HEK293T (cell line): ENCODE measurements around the gene KRTAP9-4.
"Not testable (repeated sequence)": the region's sequence is repeated elsewhere in the genome, so short reads cannot be mapped to it uniquely, and the experiment has no call there.

Experiments
- CTCF ChIA-PET: fragments of 350-600 bp; formaldehyde crosslinking; extraction: SDS; loops from one replicate; lab custom pipeline; 2021; ENCODE audit warnings: antibody characterized with exemption, inconsistent platforms; lab: Yijun Ruan, JAX
- POLR2A ChIA-PET: fragments of 350-600 bp; formaldehyde crosslinking; extraction: SDS; loops from one replicate; lab custom pipeline; 2020; ENCODE audit warnings: antibody characterized with exemption, inconsistent platforms; lab: Yijun Ruan, JAX
- DNase-seq: peaks from one replicate; pipeline ENCODE4 v3.0.0; 2012; ENCODE audit warnings: mixed read lengths; ENCODE audit errors: extremely low spot score
- ARNT ChIP-seq: fragments of 450-650 bp; IDR thresholded peaks from 2 replicates; pipeline ENCODE4 v1.6.1; 2017; ENCODE audit warnings: mild to moderate bottlenecking
- BHLHE40 ChIP-seq: fragments of 450-650 bp; IDR thresholded peaks from 2 replicates; pipeline ENCODE4 v1.6.1; 2016; ENCODE audit warnings: mild to moderate bottlenecking, moderate library complexity, borderline replicate concordance
- CTBP1 ChIP-seq: fragments of 450-650 bp; IDR thresholded peaks from 2 replicates; pipeline ENCODE4 v1.6.1; 2016; ENCODE audit warnings: borderline replicate concordance
- ELF4 ChIP-seq: fragments of 450-650 bp; IDR thresholded peaks from 2 replicates; pipeline ENCODE4 v1.6.1; 2017; ENCODE audit warnings: antibody characterized with exemption
- FOXA1 ChIP-seq: fragments of 450-650 bp; IDR thresholded peaks from 2 replicates; pipeline ENCODE4 v1.6.1; 2016; ENCODE audit warnings: mild to moderate bottlenecking
- FOXK2 ChIP-seq: fragments of 450-650 bp; IDR thresholded peaks from 2 replicates; pipeline ENCODE4 v1.6.1; 2016; ENCODE audit warnings: mild to moderate bottlenecking
- FOXM1 ChIP-seq: fragments of 450-650 bp; IDR thresholded peaks from 2 replicates; pipeline ENCODE4 v1.6.1; 2017; ENCODE audit warnings: mild to moderate bottlenecking, borderline replicate concordance
- HDGF ChIP-seq: fragments of 450-650 bp; IDR thresholded peaks from 2 replicates; pipeline ENCODE4 v1.6.1; 2017; ENCODE audit warnings: antibody characterized with exemption, borderline replicate concordance
- L3MBTL2 ChIP-seq: fragments of 450-650 bp; conservative IDR thresholded peaks from 2 replicates; pipeline ENCODE4 v1.6.1; 2016; ENCODE audit warnings: mild to moderate bottlenecking
- LEF1 ChIP-seq: fragments of 450-650 bp; IDR thresholded peaks from 2 replicates; pipeline ENCODE4 v1.6.1; 2017; ENCODE audit warnings: mild to moderate bottlenecking, borderline replicate concordance
- NFRKB ChIP-seq: fragments of 450-650 bp; IDR thresholded peaks from 2 replicates; pipeline ENCODE4 v1.6.1; 2016; ENCODE audit warnings: mild to moderate bottlenecking, moderate library complexity
- PKNOX1 ChIP-seq: fragments of 450-650 bp; IDR thresholded peaks from 2 replicates; pipeline ENCODE4 v1.6.1; 2016
- SP1 ChIP-seq: fragments of 450-650 bp; IDR thresholded peaks from 2 replicates; pipeline ENCODE4 v1.6.1; 2017
- SUZ12 ChIP-seq: fragments of 450-650 bp; IDR thresholded peaks from 2 replicates; pipeline ENCODE4 v1.6.1; 2016; ENCODE audit warnings: mild to moderate bottlenecking
- TARDBP ChIP-seq: fragments of 450-650 bp; IDR thresholded peaks from 2 replicates; pipeline ENCODE4 v1.6.1; 2016
- ZNF384 ChIP-seq: fragments of 450-650 bp; IDR thresholded peaks from 2 replicates; pipeline ENCODE4 v1.6.1; 2016

Gene KRTAP9-4

GRCh38 chr17:41264599-41264998 lies 15.1 kb downstream of the KRTAP9-4 start:
- no peak for DNase-seq
- ChIA-PET POLR2A (no interaction called here), CTCF (interaction anchor here (0.6 kb wide), 1 partner anchor 92 kb away, joined by 3 read pairs; no protein-coding TSS in a partner anchor)
- TF ChIP-seq LEF1: no peak
- no peak for TF ChIP-seq FOXM1
- no peak for TF ChIP-seq FOXK2

- CTCF ChIA-PET: no interaction called here
Measured at GRCh38 chr17:41265078-41265477, 15.6 kb downstream of the KRTAP9-4 start, which contains the start of gene KRTAP9-6. Gene KRTAP9-6 (plus strand): TSS chr17:41265378. CDS start chr17:41265378, 0 bp downstream.

GRCh38 chr17:41267711-41268110 lies 18.2 kb downstream of the KRTAP9-4 start:
- CTCF ChIA-PET: no interaction called here
- TF ChIP-seq TARDBP: no peak
- TF ChIP-seq SUZ12: no peak
- TF ChIP-seq FOXK2: no peak
- no peak for TF ChIP-seq ELF4
- no peak for TF ChIP-seq BHLHE40
- TF ChIP-seq FOXA1: no peak
- no peak for TF ChIP-seq L3MBTL2
- TF ChIP-seq LEF1: no peak
- no peak for TF ChIP-seq ARNT
- no peak for TF ChIP-seq HDGF
- no peak for TF ChIP-seq FOXM1
- TF ChIP-seq NFRKB: no peak
- TF ChIP-seq ZNF384: no peak
- no peak for DNase-seq
- POLR2A ChIA-PET: no interaction called here

More at GRCh38 chr17:41265078-41265477, 15.6 kb downstream of the KRTAP9-4 start, which contains the start of gene KRTAP9-6:
- TF ChIP-seq PKNOX1: no peak
- TF ChIP-seq ZNF384: no peak
- TF ChIP-seq BHLHE40: no peak
- no peak for TF ChIP-seq LEF1
- TF ChIP-seq SP1: no peak
- no peak for TF ChIP-seq CTBP1
- TF ChIP-seq SUZ12: no peak
- no peak for TF ChIP-seq NFRKB
- no peak for TF ChIP-seq HDGF
- no peak for TF ChIP-seq FOXA1
- TF ChIP-seq FOXK2: no peak
- TF ChIP-seq ARNT: no peak
- no peak for DNase-seq
- POLR2A ChIA-PET: no interaction called here

- POLR2A ChIA-PET, CTCF ChIA-PET, DNase-seq: not testable (repeated sequence)
Measured at GRCh38 chr17:41271323-41271722, 21.8 kb downstream of the KRTAP9-4 start.

GRCh38 chr17:41271858-41272257 lies 22.4 kb downstream of the KRTAP9-4 start:
- TF ChIP-seq ELF4 (no peak), TARDBP (no peak), LEF1 (no peak), HDGF (no peak), PKNOX1 (no peak), ARNT (no peak), SUZ12 (no peak), BHLHE40 (no peak), ZNF384 (no peak), FOXK2 (no peak)
- no peak for DNase-seq
- ChIA-PET POLR2A (no interaction called here), CTCF (no interaction called here)

GRCh38 chr17:41275648-41276190 lies 26.2 kb downstream of the KRTAP9-4 start, which contains the start of gene KRTAP9-7:
Gene KRTAP9-7 (plus strand): TSS chr17:41275698. CDS start chr17:41275698, 0 bp downstream.
- DNase-seq, CTCF ChIA-PET, POLR2A ChIA-PET: not testable (repeated sequence)

GRCh38 chr17:41278176-41278955 lies 28.9 kb downstream of the KRTAP9-4 start:
- TF ChIP-seq ELF4 (no peak), ZNF384 (no peak), FOXM1 (no peak), CTBP1 (no peak), TARDBP (no peak), LEF1 (no peak), FOXA1 (no peak), PKNOX1 (no peak), BHLHE40 (no peak), ARNT (no peak), L3MBTL2 (no peak), SUZ12 (no peak)
- ChIA-PET CTCF (no interaction called here), POLR2A (no interaction called here)
- DNase-seq: no peak
